Measurements from ENCODE around the gene ASTE1.

The ASTE1 gene

DNA sequence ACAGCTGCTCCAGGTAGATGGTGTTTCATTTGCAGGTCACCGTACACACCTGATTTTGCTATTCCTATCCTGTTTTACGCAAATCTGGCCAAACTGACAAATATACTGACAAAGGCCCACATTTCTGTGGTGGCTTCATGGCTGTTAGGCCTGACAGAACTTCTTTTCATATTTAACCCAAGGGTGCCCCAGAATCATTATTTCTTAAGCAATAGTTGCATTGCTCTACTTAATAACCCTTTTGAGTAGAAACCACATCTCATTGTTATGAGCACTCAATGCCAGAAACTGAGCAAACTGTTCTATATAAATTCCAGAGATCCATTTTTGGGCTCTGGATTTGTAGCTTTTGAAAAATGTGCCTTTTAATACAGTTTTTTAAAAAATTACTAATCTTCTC, 19.4 kb downstream of the ASTE1 start:
- TF ChIP-seq SNAI2 (CRISPR knock-in tag; IDR thresholded peaks at IDR 0.05), result no peak
- TF ChIP-seq POU6F1 (CRISPR knock-in tag; IDR thresholded peaks at IDR 0.05; ENCODE audit: borderline replicate concordance, low read depth), result no peak
- no peak for TF ChIP-seq ARNTL (CRISPR knock-in tag; IDR thresholded peaks at IDR 0.05; ENCODE audit: borderline replicate concordance, low read depth)
- TF ChIP-seq ZNF565 (CRISPR knock-in tag; conservative IDR thresholded peaks at IDR 0.05; ENCODE audit: low read depth), result no peak
- no peak for TF ChIP-seq TOX (CRISPR knock-in tag; IDR thresholded peaks at IDR 0.05; ENCODE audit: borderline replicate concordance)
- TF ChIP-seq TCF4 (CRISPR knock-in tag; IDR thresholded peaks at IDR 0.05; ENCODE audit: borderline replicate concordance), result no peak
- TF ChIP-seq GLIS3 (CRISPR knock-in tag; IDR thresholded peaks at IDR 0.05), result no peak
- TF ChIP-seq ZC3H10 (CRISPR knock-in tag; IDR thresholded peaks at IDR 0.05), result no peak
- no peak for TF ChIP-seq PPARA (CRISPR knock-in tag; IDR thresholded peaks at IDR 0.05; ENCODE audit: borderline replicate concordance)
- TF ChIP-seq PATZ1 (CRISPR knock-in tag; IDR thresholded peaks at IDR 0.05; ENCODE audit: borderline replicate concordance), result no peak
- TF ChIP-seq OSR1 (CRISPR knock-in tag; IDR thresholded peaks at IDR 0.05), result no peak
- TF ChIP-seq ZNF8 (CRISPR knock-in tag; IDR thresholded peaks at IDR 0.05), result no peak
- no peak for TF ChIP-seq RARB (CRISPR knock-in tag; IDR thresholded peaks at IDR 0.05)
- no peak for TF ChIP-seq BACH2 (CRISPR knock-in tag; IDR thresholded peaks at IDR 0.05; ENCODE audit: borderline replicate concordance)
- no peak for TF ChIP-seq TSHZ2 (CRISPR knock-in tag; IDR thresholded peaks at IDR 0.05)
- TF ChIP-seq ZFP30 (CRISPR knock-in tag; IDR thresholded peaks at IDR 0.05), result no peak
- no peak for TF ChIP-seq ESRRG (CRISPR knock-in tag; IDR thresholded peaks at IDR 0.05)
- no peak for ATAC-seq

- no peak for TF ChIP-seq ARNTL (CRISPR knock-in tag; IDR thresholded peaks at IDR 0.05; ENCODE audit: borderline replicate concordance, low read depth)
- TF ChIP-seq RARB (CRISPR knock-in tag; IDR thresholded peaks at IDR 0.05), result no peak
- TF ChIP-seq ZC3H10 (CRISPR knock-in tag; IDR thresholded peaks at IDR 0.05), result no peak
- no peak for TF ChIP-seq TCF4 (CRISPR knock-in tag; IDR thresholded peaks at IDR 0.05; ENCODE audit: borderline replicate concordance)
- TF ChIP-seq ZNF70 (CRISPR knock-in tag; IDR thresholded peaks at IDR 0.05), result no peak
- TF ChIP-seq, protein P1, sequence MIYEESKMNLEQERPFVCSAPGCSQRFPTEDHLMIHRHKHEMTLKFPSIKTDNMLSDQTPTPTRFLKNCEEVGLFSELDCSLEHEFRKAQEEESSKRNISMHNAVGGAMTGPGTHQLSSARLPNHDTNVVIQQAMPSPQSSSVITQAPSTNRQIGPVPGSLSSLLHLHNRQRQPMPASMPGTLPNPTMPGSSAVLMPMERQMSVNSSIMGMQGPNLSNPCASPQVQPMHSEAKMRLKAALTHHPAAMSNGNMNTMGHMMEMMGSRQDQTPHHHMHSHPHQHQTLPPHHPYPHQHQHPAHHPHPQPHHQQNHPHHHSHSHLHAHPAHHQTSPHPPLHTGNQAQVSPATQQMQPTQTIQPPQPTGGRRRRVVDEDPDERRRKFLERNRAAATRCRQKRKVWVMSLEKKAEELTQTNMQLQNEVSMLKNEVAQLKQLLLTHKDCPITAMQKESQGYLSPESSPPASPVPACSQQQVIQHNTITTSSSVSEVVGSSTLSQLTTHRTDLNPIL (CRISPR knock-in tag; IDR thresholded peaks at IDR 0.05; ENCODE audit: low read depth), result no peak
- TF ChIP-seq SNAI2 (CRISPR knock-in tag; IDR thresholded peaks at IDR 0.05), result no peak
- no peak for TF ChIP-seq ZNF565 (CRISPR knock-in tag; conservative IDR thresholded peaks at IDR 0.05; ENCODE audit: low read depth)
- TF ChIP-seq ZFP30 (CRISPR knock-in tag; IDR thresholded peaks at IDR 0.05), result no peak
- TF ChIP-seq PPARA (CRISPR knock-in tag; IDR thresholded peaks at IDR 0.05; ENCODE audit: borderline replicate concordance), result no peak
- TF ChIP-seq TSHZ2 (CRISPR knock-in tag; IDR thresholded peaks at IDR 0.05), result no peak
- TF ChIP-seq GLIS3 (CRISPR knock-in tag; IDR thresholded peaks at IDR 0.05), result no peak
- ATAC-seq, result no peak
These were observed 22.0 kb downstream of the ASTE1 start for GRCh38 chr3:131004603-131005002.
